ENCODE data around the gene TSC22D1. TPM values are rescaled to one million over a fixed set of nuclear protein-coding genes. Genes with fewer than 3 reads are reported as not detected.

TSC22D1 gene
- total RNA-seq, 4 donors from 2014 or later, result 177 to 798 (median 250) TPM

DNA sequence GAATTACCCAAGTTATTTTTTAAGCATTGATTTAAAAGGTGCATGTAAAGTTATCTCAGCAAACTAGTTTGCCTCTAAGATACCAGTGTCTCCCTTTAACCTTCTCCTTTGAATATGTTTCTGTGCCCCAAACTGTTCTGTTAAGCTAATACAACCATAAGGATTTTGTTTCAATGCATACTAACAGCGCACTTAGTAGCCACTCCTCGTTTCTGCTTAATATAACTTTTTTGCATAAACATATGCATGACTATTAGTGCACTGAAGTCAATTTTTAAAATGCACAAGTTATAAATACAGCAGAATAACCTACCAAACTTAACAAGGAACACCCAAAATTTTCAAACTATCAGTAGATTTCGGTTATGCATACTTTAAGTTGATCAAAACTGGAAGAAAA, 123.1 kb downstream of the TSC22D1 start:
- intact Hi-C loops (cut with DNase I; ENCODE audit: low total_unique reads), result no loop called here
- Histone ChIP-seq H3K9me3 (no peaks in the 10 kb centered on the region), H3K27me3 (no peaks in the 10 kb centered on the region), H3K4me3 (no peak overlapping the region), H3K4me1 (peaks cover 0 to 11% (median 1%) of the 10 kb centered on the region in 4 donors), H3K36me3 (no peaks in the 10 kb centered on the region), H3K27ac (no peak overlapping the region)
- in situ Hi-C loops (cut with MboI; ENCODE audit: low pct_ligation_motif_present in 1 of 4, low pct_unique_long_range_greater_than_20kb in 1 of 4, low sequenced_read_pairs in 3 of 4), result loop anchor here in 1 of 4 donors (10.0 kb wide), 1 partner anchor 548 kb away; no protein-coding TSS in a partner anchor
- TF ChIP-seq POLR2A (IDR thresholded peaks at IDR 0.05), result no peak
- DNase-seq, result no peak
- 85 to 88% methylated on average over 3 of the region's 3 CpGs for WGBS, 2 donors (ENCODE audit: low coverage in 1 of 2)

DNA sequence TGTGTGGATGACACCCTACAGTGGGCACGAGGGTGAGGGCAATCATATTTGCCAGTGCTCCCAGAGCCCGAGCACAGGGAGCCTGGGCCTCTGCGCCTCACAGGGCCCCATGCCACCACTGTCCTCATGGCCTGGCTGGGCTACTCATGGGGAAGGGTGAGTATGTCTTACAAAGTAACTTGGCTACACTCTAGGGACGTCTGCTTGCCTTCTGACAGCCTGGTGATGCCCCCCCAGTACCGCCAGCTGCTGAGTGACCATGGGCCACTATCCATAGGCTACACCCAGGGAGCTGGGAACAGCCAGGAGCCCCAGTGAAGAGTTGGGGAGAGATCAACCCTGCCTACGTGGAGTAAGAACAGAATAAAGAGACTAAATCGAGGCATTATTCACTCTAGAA, 123.7 kb downstream of the TSC22D1 start:
- Histone ChIP-seq H3K9me3 (no peaks in the 10 kb centered on the region), H3K4me1 (peaks cover 0 to 8% (median 0%) of the 10 kb centered on the region in 4 donors), H3K27me3 (no peaks in the 10 kb centered on the region), H3K36me3 (no peaks in the 10 kb centered on the region), H3K4me3 (no peak overlapping the region), H3K27ac (no peak overlapping the region)
- DNase-seq, result no peak
- intact Hi-C loops (cut with DNase I; ENCODE audit: low total_unique reads), result no loop called here
- 88 to 91% methylated on average over 3 to 7 of the region's 7 CpGs for WGBS, 2 donors (ENCODE audit: low coverage in 1 of 2)
- in situ Hi-C loops (cut with MboI; ENCODE audit: low pct_ligation_motif_present in 1 of 4, low pct_unique_long_range_greater_than_20kb in 1 of 4, low sequenced_read_pairs in 3 of 4), result loop anchor here in 1 of 4 donors (10.0 kb wide), 1 partner anchor 548 kb away; no protein-coding TSS in a partner anchor
- no peak for TF ChIP-seq POLR2A (IDR thresholded peaks at IDR 0.05)
- TF ChIP-seq, protein P1, sequence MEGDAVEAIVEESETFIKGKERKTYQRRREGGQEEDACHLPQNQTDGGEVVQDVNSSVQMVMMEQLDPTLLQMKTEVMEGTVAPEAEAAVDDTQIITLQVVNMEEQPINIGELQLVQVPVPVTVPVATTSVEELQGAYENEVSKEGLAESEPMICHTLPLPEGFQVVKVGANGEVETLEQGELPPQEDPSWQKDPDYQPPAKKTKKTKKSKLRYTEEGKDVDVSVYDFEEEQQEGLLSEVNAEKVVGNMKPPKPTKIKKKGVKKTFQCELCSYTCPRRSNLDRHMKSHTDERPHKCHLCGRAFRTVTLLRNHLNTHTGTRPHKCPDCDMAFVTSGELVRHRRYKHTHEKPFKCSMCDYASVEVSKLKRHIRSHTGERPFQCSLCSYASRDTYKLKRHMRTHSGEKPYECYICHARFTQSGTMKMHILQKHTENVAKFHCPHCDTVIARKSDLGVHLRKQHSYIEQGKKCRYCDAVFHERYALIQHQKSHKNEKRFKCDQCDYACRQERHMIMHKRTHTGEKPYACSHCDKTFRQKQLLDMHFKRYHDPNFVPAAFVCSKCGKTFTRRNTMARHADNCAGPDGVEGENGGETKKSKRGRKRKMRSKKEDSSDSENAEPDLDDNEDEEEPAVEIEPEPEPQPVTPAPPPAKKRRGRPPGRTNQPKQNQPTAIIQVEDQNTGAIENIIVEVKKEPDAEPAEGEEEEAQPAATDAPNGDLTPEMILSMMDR (IDR thresholded peaks at IDR 0.05), result no peak
- TF ChIP-seq POLR2AphosphoS5 (IDR thresholded peaks at IDR 0.05), result no peak
- no peak for TF ChIP-seq EP300 (IDR thresholded peaks at IDR 0.05; ENCODE audit: low read depth)

DNA sequence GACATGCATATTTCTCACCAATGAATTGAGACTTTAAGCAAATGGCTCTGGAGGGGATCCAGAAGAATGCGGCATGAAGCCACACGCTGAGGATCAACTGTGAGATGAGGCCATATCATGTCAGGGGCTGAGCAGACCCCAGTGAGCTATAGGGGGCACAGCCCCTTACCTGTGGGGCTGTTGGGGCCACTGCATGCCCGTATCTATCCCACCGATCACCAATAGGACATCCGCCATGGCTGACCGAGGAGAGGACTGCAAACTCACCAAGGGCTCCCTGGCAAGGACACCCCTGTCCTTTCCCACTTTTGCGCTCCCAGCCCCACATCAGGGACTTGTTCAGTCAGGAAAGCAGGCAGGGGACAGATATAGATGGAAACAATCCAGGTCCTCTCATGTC, 124.5 kb downstream of the TSC22D1 start:
- no peaks in the 10 kb centered on the region for H3K27me3 ChIP-seq
- H3K9me3 ChIP-seq, result no peaks in the 10 kb centered on the region
- peaks cover 0 to 8% (median 0%) of the 10 kb centered on the region in 4 donors for H3K4me1 ChIP-seq
- WGBS, 2 donors (ENCODE audit: low coverage in 1 of 2), result 91 to 93% methylated on average over 5 to 7 of the region's 7 CpGs
- H3K4me3 ChIP-seq, result no peak overlapping the region
- DNase-seq, result no peak
- in situ Hi-C loops (cut with MboI; ENCODE audit: low pct_ligation_motif_present in 1 of 4, low pct_unique_long_range_greater_than_20kb in 1 of 4, low sequenced_read_pairs in 3 of 4) (loop anchor here in 1 of 4 donors (10.0 kb wide), 1 partner anchor 547 kb away; no protein-coding TSS in a partner anchor), intact Hi-C loops (cut with DNase I; ENCODE audit: low total_unique reads) (no loop called here)
- no peak overlapping the region for H3K27ac ChIP-seq
- no peaks in the 10 kb centered on the region for H3K36me3 ChIP-seq
- TF ChIP-seq POLR2A (IDR thresholded peaks at IDR 0.05) (no peak), EP300 (IDR thresholded peaks at IDR 0.05; ENCODE audit: low read depth) (no peak), POLR2AphosphoS5 (IDR thresholded peaks at IDR 0.05) (no peak)
- TF ChIP-seq, protein P1 (IDR thresholded peaks at IDR 0.05), result no peak

DNA sequence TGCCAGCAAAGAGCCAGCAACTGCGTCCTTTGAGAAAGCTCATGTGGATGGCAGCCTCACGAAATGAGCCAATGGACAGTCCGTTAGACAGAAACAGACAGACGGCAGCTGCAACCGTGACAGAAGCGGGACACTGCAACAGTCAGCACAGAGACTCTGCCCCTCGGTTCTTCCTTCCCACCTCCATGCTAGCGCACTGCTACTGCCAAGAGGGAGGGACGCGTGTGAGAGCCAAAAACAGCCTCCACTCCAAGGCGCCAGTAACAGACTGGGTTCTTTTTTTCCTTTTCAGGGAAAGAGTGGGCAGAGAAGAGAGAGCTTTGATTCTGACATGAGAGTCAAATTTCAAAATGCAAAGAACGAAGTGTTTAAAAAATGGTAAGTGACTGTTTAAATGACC, 125.0 kb downstream of the TSC22D1 start:
- H3K27ac ChIP-seq, result no peak overlapping the region
- intact Hi-C loops (cut with DNase I; ENCODE audit: low total_unique reads) (no loop called here), in situ Hi-C loops (cut with MboI; ENCODE audit: low pct_ligation_motif_present in 1 of 4, low pct_unique_long_range_greater_than_20kb in 1 of 4, low sequenced_read_pairs in 3 of 4) (loop anchor here in 1 of 4 donors (10.0 kb wide), 1 partner anchor 546 kb away; no protein-coding TSS in a partner anchor)
- H3K27me3 ChIP-seq, result no peaks in the 10 kb centered on the region
- no peaks in the 10 kb centered on the region for H3K9me3 ChIP-seq
- WGBS, 2 donors (ENCODE audit: low coverage in 1 of 2), result 90% methylated on average over 4 to 12 of the region's 12 CpGs
- no peak overlapping the region for H3K4me3 ChIP-seq
- DNase-seq, result no peak
- TF ChIP-seq EP300 (IDR thresholded peaks at IDR 0.05; ENCODE audit: low read depth), result no peak
- no peak for TF ChIP-seq POLR2A (IDR thresholded peaks at IDR 0.05)
- no peak for TF ChIP-seq POLR2AphosphoS5 (IDR thresholded peaks at IDR 0.05)
- TF ChIP-seq, protein P1 (IDR thresholded peaks at IDR 0.05), result no peak
- H3K36me3 ChIP-seq, result no peaks in the 10 kb centered on the region
- H3K4me1 ChIP-seq, result peaks cover 0 to 8% (median 0%) of the 10 kb centered on the region in 4 donors

Data from transverse colon (tissue), 4 donors.